Superior temporal gyrus (tissue), 1 donor: Measurements from ENCODE around the gene MIER3.
"Not testable (repeated sequence)": the region's sequence is repeated elsewhere in the genome, so short reads cannot be mapped to it uniquely, and the experiment has no call there.

Experiments used
- DNase-seq: peaks from one replicate; pipeline ENCODE4 v3.0.0-alpha.2; 2016; ENCODE audit errors: extremely low spot score

The MIER3 gene

DNA sequence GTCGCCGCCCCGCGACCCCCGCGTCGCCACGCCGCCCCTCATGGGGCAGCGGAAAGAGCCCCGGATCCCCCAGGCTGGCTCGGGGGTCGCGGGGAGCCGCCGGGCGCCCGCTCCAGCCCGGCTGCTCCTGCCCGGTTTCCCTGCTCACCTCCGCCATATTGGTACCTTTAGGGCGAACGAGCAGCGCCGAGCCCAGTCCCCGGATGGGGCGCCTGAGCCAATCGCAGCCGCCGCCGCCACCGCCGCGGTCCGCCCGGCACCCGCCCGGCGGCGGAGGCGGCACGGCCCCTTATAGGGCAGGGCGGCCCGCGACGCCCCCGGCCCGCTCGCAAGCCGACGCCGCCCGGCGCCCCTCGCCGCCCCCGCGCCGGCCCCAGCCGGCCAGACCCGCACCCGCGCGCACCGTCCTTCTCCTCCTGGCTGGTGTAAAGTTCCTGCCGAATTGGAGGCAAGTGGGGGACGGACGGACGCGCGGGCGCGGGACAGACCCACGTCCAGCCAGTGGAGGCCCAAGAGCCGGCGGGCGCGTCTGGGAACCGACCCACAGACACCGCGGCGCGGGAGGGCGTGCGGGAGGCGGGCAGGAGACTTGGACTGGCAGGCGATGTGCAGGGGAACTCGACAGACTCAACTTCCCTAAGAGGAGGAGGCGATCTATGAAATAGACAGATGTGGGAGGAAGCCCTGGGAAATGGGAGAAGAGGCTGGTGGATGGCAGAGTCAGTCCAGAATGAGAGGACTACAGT, at the start of gene MIER3:
Gene MIER3, minus strand, starts transcription at position 178 of the 746 bp plus-strand sequence. Its CDS starts 21 bp downstream, at position 157.
- DNase-seq, result peak; percentile 77

- DNase-seq, result no peak
These were observed 43.7 kb upstream of the MIER3 start for GRCh38 chr5:56995596-56995995.

DNA sequence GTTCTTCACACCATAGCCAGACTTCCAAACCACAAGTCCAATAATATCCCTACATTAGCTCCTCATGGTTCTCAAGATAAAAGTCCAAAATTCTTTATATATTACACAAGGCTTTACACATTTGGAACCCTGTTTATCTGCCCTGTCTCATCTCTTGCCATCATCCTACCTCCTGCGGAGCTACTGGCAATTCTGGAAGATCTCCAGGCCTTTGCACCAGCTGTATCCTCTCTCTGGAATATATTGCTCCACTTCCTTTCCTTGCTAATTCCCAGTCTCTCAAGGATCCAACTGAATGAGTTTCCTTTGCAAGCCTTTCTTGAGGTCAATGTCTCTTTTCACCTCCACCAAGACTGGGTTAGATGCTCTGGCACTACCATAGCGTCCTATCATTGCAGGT, 41.3 kb upstream of the MIER3 start:
- no peak for DNase-seq

DNA sequence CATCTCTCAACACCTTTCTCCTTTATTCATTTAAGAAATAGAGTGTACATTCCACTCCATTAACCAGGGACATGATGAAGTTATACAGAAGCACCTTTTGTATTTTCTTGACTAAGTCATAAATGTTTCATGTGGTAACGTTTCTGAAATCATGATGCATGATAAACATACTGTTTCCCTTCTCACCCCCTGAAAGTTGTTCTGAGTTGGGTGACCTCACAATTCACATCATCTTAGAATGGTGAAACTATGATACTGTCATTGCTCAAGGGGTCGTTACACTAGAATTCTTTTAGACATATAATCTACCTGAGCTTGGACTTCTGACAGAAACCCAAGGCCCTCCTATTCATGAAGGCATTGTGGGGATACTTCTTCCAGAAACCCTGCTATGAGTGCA, 37.8 kb upstream of the MIER3 start:
- DNase-seq, result no peak

DNA sequence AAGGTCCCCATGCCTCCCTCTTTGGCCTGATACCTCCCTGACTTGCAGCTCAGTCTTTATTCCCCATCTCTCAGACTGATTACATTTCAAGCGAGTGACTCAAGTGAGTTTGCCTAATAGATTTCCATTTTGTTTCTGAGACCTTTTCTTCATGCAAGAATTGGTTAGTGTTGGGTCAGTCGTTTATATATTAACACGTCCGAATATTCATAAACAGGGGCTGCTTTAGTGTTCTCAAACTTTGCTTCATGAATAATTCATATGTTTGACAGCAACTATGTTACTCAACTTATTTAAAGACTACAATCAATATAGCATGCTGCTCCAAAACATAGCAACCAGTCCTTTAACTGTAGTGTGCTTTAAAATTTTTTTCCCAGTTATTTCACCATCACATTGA, 36.6 kb upstream of the MIER3 start:
- DNase-seq, result no peak

- no peak for DNase-seq
These were observed 35.2 kb upstream of the MIER3 start for GRCh38 chr5:56987171-56987570.

DNA sequence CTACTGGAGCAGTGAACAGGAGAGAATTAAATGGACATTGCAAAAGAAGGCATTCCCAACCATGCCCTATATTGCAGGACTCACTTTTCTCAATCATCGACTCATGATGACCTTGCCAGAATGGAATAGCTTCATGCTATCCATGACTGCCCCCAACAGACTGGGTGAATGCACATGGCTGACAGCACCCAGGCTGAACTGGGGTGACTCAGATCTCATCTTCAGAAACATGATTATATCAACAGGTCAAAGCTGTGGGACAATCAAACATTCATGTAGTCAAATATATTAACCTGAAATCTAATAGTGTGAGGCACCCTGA, 34.7 kb upstream of the MIER3 start:
- no peak for DNase-seq

DNA sequence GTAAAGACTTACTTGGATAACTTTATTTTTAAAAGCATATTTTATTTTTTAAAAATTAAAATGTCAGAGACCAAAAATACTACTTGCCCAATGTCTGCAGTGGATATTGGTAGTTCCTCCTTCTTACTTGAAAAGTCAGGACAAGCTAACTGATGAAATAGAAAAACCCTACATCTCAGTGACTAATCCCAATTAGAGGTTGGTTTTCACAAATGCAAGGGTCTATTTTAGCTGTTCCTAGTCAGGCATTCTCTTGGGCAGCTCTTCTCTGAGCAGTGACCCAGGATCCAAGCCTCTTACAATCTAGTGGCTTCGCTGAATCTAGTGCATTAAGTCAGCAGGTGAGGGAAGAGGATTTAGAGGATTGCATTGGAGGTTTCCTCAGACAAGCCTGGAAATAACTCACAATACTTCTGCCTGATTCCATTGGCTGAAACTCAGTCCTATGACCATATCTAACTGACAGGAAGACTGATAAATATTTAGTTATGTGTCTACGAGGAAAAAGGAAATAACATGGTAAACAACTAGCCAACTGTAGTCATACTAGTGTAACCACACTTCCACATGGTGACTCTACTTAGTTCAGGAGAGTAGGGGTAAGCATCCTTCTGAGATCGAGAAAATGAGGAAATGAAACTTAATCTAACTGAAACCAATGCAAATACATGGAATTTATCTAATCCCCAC, 34.2 kb upstream of the MIER3 start:
- no peak for DNase-seq

GRCh38 chr5:56984445-56984844, 32.5 kb upstream of the MIER3 start:
- DNase-seq, result no peak

DNA sequence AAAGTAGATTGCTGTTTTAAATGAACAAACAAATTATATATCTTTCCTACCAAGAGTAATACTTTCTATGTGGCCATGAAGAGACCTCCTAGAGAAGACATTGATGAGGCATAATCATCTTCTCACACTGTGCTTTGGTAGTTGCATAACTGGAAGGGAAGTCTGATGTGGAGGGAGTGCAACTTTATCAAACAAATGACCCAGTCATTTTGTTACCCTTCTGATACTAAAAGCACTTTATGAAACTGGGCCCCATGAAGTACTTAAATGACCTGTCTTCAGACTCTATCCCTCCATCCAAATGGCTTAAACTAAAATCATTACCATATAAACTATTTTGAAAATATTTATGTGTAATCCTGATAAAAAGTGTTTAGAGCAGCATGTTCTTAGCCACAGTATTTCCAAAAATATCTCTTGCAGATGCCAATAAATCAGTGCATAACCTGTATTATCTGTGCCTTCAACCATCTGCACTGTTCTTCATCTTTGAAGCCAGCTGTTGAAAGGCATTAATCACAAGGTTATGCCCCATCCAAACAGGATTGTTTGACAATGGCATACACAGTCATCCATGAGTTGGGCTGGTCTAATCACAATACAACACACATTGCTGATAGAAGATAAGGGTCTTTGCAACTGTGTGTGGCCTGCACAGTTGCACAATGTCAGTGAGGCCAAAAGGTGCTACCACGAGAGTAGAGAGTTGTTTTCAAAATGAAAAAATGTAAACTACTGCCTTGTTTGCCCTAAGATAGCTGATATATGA, 31.9 kb upstream of the MIER3 start:
- DNase-seq, result no peak

GRCh38 chr5:56981548-56982315, 29.8 kb upstream of the MIER3 start:
- no peak for DNase-seq

DNA sequence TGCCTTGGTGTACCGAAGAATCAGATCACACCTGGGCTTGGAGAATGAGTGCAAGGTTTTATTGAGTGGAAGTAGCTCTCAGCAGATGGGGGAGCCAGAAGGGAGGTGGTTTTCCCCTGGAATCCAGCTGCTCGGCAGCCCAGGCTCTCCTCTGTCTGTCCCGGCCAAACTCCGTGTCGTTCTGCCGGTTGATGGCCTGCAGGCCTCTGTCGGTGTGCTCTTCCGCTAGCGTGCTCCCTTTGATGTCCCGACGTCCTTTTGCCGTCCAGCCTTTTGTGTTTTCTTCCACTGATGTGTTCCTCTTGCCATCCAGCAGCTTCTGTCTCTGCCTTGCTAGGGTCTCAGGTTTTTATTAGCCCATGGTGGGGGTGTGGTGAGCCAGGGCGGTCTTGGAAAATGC, 28.0 kb upstream of the MIER3 start:
- DNase-seq, result no peak

GRCh38 chr5:56979526-56979925, 27.6 kb upstream of the MIER3 start:
- DNase-seq, result not testable (repeated sequence)

- DNase-seq, result no peak
These were observed 25.9 kb upstream of the MIER3 start for GRCh38 chr5:56977822-56978221.

DNA sequence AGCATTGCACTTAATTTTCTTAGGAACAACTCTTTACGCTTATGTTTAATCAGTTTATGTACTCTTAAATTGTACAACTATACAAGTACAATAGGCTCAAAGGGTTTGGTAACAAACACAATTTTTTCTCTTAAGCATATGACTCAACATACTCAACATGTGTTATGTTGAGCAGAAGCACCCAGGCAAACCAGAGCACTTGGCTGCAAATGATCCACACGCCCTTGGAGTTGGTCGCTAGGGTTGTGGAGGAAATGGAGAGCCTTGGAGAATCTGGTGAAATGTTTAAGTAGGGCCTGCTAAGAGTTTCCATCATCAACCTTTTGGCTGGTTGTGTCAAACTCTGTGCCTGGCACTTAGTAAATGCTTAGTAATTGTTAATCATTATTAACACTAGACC, 25.1 kb upstream of the MIER3 start:
- no peak for DNase-seq

DNA sequence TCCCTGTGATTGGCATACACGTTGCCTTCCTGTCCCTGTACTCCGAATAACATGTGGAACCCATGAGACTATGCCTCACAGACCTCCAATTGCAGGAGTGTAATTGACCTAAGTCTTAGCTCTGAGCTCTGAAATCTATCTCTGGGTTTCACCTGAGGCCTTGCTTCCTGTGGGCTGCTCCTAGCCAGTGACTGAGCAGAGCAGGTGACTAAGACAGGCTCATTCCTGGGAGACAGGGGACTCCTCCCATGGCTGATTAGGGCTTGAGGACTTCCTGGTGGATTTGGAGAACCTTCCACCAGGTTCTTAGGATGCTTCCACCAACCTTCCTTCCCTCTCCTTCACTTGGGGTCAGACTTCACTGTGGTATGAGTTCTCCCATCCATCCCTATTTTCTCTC, 22.3 kb upstream of the MIER3 start:
- no peak for DNase-seq

- DNase-seq, result no peak
These were observed 21.6 kb upstream of the MIER3 start for GRCh38 chr5:56973473-56973872.

GRCh38 chr5:56971275-56971674, 19.4 kb upstream of the MIER3 start:
- DNase-seq, result no peak

DNA sequence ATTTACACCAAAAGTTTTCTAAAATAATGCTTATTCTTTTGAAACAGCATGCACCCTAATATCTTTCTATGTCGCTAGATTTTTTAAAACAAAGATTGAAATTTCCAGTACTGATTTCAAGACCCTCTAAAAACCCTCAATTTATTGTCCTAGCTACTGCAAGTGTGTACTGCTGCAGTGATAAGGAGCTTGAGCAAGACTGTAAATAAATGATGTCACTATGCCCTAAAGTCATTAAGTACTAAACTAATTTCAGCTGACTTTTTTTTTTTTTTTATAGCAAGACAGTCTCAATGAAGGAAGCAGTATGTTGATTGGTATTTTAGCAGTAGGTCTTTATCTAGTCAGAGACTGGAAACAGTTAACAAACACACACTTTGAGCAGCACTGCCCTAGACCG, 12.2 kb upstream of the MIER3 start:
- DNase-seq, result no peak

DNA sequence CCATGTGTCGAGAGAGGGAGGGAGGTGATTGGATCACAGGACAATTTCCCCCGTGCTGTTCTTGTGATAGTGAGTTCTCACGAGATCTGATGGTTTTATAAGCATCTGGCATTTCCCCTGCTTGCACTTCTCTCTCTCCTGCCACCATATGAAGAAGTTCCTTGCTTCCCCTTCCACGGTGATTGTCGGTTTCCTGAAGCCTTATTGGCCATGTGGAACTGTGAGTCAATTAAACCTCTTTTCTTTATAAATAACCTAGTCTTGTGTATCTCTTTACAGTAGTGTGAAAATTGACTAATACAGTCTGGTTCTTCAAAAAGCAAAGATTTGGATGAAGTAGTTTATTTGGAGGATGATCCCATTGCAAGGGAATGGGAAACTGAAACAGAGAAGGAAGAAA, 11.3 kb upstream of the MIER3 start:
- DNase-seq, result no peak

DNA sequence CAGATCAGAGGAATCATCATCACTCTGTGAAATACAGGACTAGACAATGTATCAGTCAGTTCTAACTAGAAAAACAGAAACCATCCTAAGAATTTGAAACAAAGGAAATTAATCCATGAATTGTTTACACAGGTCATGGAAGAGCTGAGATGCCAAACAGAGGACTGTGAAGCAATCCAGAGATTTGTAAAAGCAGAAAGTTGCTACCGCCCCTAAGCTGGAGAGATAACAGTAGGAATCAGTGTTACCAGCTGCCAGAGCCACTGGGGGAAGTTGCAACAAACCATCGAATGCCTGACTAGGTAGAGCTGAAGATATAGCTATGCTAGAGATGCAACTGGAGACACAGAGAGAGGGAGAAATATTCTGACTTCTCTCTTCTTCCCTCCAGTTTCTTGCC, 10.4 kb upstream of the MIER3 start:
- no peak for DNase-seq

- no peak for DNase-seq
These were observed 9.8 kb upstream of the MIER3 start for GRCh38 chr5:56961746-56962145.
